GM19328 (cell line): ENCODE data around the gene PHF2.

Experiments used
- ATAC-seq: cut with Tn5 transposase; IDR thresholded peaks from one replicate; pipeline ENCODE4 v1.9.1; 2021; ENCODE audit warnings: mild to moderate bottlenecking, moderate library complexity; ENCODE audit not compliant: unreplicated experiment

Gene PHF2

GRCh38 chr9:93675336-93676150, 99.2 kb downstream of the PHF2 start:
- no peak for ATAC-seq

DNA sequence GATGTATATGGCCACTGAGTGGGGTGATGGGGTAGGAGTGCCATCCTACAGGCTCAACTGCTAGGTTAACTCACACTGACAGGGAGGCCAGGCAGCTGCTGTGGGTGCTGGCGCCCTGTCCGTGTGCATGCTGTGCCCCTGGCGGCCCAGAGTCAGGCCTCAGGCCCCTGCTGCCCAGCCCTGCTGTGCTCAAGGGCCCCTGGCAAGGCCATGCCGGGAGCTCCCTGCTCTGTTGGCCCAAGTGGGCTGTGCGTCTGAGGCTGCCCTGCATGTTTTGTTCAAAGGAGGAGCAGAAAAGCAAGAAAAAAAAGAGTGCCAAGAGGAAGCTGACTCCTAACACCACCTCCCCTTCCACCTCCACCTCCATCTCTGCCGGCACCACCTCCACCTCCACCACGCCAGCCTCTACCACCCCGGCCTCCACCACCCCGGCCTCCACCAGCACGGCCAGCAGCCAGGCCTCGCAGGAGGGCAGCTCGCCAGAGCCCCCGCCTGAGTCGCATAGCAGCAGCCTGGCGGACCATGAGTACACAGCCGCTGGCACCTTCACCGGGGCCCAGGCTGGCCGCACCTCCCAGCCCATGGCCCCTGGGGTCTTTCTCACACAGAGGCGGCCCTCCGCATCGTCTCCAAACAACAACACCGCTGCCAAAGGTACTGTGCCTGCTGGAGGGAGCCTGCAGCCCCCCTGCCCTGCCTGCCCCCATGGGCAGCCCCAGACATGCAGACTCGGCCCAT, 100.1 kb downstream of the PHF2 start:
- no peak for ATAC-seq

GRCh38 chr9:93677048-93677571, 100.7 kb downstream of the PHF2 start:
- ATAC-seq, result no peak

GRCh38 chr9:93677641-93678136, 101.3 kb downstream of the PHF2 start:
- ATAC-seq, result no peak

DNA sequence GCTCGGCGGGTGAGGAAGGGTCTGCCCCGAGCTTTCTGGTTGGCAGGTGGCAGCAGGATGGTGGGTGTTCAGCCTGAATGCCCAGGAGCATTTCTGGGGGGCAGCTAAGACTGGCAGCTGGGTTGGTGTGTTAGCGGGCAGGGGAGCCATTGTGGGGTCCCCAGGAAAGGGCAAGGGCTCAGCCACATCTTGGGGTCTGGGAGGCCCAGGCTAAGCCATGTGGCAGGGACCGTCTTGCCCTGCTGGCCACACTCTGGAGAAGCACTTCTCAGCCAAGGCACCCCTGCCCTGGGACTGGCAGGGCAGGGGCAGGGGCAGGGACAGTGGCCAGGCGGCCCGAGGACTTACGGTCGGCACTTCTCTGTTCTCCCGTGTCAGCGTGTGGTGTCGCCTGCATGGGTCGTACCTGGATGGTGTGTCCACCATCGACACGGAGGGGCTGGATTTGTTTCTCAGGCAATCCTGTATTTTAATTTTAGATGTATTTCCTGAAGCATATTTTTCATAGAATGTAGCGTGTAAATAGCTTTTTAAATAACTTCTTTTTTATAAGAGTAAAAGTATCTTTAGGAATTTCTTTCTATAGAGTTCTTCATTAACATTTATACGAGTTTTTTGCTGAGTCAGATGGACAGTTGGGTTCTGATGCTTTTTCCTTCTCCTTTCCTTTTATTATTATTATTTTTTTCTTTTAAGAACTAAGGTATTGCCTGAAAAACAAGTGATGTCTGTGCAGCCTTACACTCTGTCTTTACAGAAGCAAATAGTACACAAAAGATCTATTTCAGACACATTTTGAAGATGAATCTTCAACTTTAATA, 102.0 kb downstream of the PHF2 start:
- ATAC-seq, result no peak

- ATAC-seq, result no peak
Observed at GRCh38 chr9:93679536-93680442, 103.4 kb downstream of the PHF2 start.

GRCh38 chr9:93680443-93681268, 104.3 kb downstream of the PHF2 start:
- ATAC-seq, result no peak

DNA sequence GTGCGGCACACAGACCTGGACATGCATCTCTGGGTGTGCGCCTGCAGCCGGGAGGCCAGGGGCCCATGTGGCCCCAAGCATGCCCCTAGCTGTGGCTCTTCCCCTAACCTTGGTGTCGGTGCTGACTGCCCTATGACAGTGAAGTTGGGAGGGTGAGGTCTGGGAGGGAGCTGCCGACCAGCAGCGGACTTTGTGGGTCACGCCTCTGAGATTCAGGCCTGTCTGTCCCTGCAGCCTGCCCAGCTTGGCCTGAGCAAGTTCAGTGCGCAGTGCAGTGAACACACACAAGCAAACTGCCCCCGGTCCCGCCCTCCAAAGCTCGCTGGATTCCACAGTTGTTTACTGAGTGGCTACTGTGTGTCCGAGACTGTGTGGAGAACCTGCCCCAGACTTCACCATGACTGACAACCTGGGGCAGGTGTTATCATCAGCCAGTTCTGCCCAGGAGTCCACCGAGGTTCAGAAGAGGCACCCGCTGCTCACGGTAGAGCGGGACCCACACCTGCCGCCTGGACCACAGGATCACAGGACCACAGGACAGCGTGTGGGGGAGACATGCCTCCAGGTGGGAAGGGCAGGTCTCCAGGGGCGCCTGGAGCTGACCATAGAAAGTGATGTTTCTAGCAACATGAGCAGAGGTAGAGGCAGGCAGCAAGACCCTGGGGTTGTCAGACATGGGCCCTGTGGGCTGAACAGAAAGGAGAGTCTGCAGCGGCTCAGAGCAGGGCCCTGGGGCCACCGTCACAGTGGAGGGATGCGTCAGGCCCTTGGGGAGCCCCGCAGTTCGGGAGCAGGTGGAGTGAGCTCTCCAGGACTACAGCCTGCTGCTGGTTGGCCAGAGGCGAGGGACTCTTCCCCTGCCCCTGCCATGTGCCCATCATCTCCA, 105.1 kb downstream of the PHF2 start:
- ATAC-seq, result no peak

- ATAC-seq, result no peak
Observed at GRCh38 chr9:93682155-93682968, 106.0 kb downstream of the PHF2 start.

- ATAC-seq, result no peak
Observed at GRCh38 chr9:93683331-93684134, 107.1 kb downstream of the PHF2 start.

- ATAC-seq, result no peak
Observed at GRCh38 chr9:93684161-93684765, 107.9 kb downstream of the PHF2 start.

- ATAC-seq, result no peak
Observed at GRCh38 chr9:93684806-93685543, 108.6 kb downstream of the PHF2 start.

DNA sequence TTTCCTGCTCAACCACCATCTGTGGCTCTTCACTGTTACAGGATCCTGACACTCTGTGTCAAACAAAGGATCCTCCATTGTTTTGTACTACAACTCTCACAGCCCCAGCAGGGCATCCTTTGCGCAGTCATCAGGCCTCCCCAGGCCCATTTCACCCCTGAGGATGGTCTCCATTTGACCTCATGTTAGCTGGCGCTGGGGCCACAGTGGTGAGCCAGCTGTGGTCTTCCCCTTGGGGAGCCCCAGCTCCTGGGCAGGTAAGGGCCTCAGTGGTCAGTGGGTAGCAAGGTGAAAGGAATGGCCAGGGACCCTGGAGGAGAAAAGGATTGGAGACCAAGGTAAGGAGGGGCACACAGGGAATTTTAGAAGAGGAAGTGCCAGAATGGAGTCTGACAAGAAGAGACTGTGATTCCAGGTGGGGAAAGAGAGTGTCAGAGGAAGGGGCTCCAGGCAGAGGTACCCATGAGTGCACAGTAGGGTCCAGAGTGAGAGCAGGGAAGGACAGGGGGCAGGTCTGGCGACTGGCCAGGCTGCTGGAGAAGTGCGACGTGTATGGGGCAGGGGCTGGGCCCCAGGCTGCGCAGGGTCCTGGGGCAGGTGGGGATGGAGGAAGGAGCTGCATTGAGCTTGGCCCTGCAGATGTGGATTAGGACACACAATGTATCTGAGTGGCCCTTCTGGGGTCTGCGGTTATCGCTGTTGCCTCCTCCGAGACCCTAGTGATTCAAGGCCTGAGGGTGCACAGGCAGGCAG, 109.9 kb downstream of the PHF2 start:
- no peak for ATAC-seq

GRCh38 chr9:93686880-93687236, 110.5 kb downstream of the PHF2 start:
- ATAC-seq, result no peak

DNA sequence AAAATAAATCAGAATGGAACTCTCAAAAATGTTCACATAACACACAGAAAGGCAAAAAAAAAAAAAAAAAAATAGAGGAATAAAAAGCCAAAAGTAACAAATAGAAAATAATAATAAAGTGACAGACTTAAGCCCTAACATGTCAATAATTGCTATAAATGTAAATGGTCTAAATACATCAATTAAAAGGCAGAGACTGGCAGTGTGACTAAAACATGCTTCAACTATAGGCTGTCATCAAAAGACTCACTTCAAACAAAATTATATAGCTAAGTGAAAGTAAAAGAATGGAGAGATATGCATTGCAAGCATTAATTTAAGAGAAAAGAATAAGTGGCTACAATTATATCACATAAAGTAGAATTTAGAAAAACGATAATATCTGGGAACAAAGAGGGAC, 114.2 kb downstream of the PHF2 start:
- no peak for ATAC-seq
